ENCODE measurements around the gene ACKR3.

The ACKR3 gene

GRCh38 chr2:236566596-236566995, 3.0 kb upstream of the ACKR3 start:
- in situ Hi-C loops (cut with HindIII; ENCODE audit: low sequenced_read_pairs), result no loop called here

- in situ Hi-C loops (cut with HindIII; ENCODE audit: low sequenced_read_pairs), result no loop called here
These were observed 1.3 kb upstream of the ACKR3 start for GRCh38 chr2:236568068-236568921.

GRCh38 chr2:236568922-236569572, 578 bp upstream of the ACKR3 start:
- in situ Hi-C loops (cut with HindIII; ENCODE audit: low sequenced_read_pairs), result no loop called here

GRCh38 chr2:236570081-236570868, 650 bp downstream of the ACKR3 start:
- in situ Hi-C loops (cut with HindIII; ENCODE audit: low sequenced_read_pairs), result no loop called here

GRCh38 chr2:236571145-236571544, 1.5 kb downstream of the ACKR3 start:
- in situ Hi-C loops (cut with HindIII; ENCODE audit: low sequenced_read_pairs), result no loop called here

- in situ Hi-C loops (cut with HindIII; ENCODE audit: low sequenced_read_pairs), result no loop called here
These were observed 2.9 kb downstream of the ACKR3 start for GRCh38 chr2:236572482-236572881.

- in situ Hi-C loops (cut with HindIII; ENCODE audit: low sequenced_read_pairs), result no loop called here
These were observed 3.7 kb downstream of the ACKR3 start for GRCh38 chr2:236573066-236573929.

- in situ Hi-C loops (cut with HindIII; ENCODE audit: low sequenced_read_pairs), result no loop called here
These were observed 4.4 kb downstream of the ACKR3 start for GRCh38 chr2:236574000-236574399.

- in situ Hi-C loops (cut with HindIII; ENCODE audit: low sequenced_read_pairs), result no loop called here
These were observed 5.0 kb downstream of the ACKR3 start for GRCh38 chr2:236574424-236575145.

GRCh38 chr2:236575510-236575909, 5.9 kb downstream of the ACKR3 start:
- in situ Hi-C loops (cut with HindIII; ENCODE audit: low sequenced_read_pairs), result no loop called here

- in situ Hi-C loops (cut with HindIII; ENCODE audit: low sequenced_read_pairs), result no loop called here
These were observed 6.5 kb downstream of the ACKR3 start for GRCh38 chr2:236576087-236576486.

- in situ Hi-C loops (cut with HindIII; ENCODE audit: low sequenced_read_pairs), result no loop called here
These were observed 7.3 kb downstream of the ACKR3 start for GRCh38 chr2:236576953-236577352.

- in situ Hi-C loops (cut with HindIII; ENCODE audit: low sequenced_read_pairs), result no loop called here
These were observed 8.1 kb downstream of the ACKR3 start for GRCh38 chr2:236577481-236578410.

- in situ Hi-C loops (cut with HindIII; ENCODE audit: low sequenced_read_pairs), result no loop called here
These were observed 8.8 kb downstream of the ACKR3 start for GRCh38 chr2:236578411-236578846.

GRCh38 chr2:236579048-236579745, 9.6 kb downstream of the ACKR3 start:
- in situ Hi-C loops (cut with HindIII; ENCODE audit: low sequenced_read_pairs), result no loop called here

- in situ Hi-C loops (cut with HindIII; ENCODE audit: low sequenced_read_pairs), result no loop called here
These were observed 10.2 kb downstream of the ACKR3 start for GRCh38 chr2:236579746-236580315.

GRCh38 chr2:236580746-236581355, 11.2 kb downstream of the ACKR3 start:
- in situ Hi-C loops (cut with HindIII; ENCODE audit: low sequenced_read_pairs), result no loop called here

Measured in endothelial cell of hepatic sinusoid (primary cell).